ENCODE data around the gene MROH2A.

The MROH2A gene

GRCh38 chr2:233816334-233816733 is 38.2 kb downstream of the MROH2A start:
- Histone ChIP-seq H3K9me3 (ENCODE audit: control insufficient read depth, insufficient read depth, low read depth, low read length) (no peaks in the 10 kb centered on the region), H3K4me3 (ENCODE audit: low read depth, low read length) (no peak overlapping the region), H3K4me1 (ENCODE audit: control insufficient read depth, insufficient read depth, low read length) (peaks cover 5% of the 10 kb centered on the region; the same call in 1 of the 2 replicates), H3K36me3 (ENCODE audit: control insufficient read depth in 2 of 2, insufficient read depth in 1 of 2, low read length in 2 of 2) (no peaks in the 10 kb centered on the region), H3K27ac (ENCODE audit: extremely low read depth, low read depth, low read length) (no peak overlapping the region)
- ChIA-PET CTCF (no interaction called here), POLR2A (no interaction called here)
- TF ChIP-seq GLIS2 (tag by site-specific recombination; IDR thresholded peaks at IDR 0.05) (no peak), SETDB1 (IDR thresholded peaks at IDR 0.05; ENCODE audit: insufficient read length, low read length) (peak; percentile 17), ZNF239 (tag by site-specific recombination; IDR thresholded peaks at IDR 0.05) (no peak), ZFHX2 (tag by site-specific recombination; conservative IDR thresholded peaks at IDR 0.05) (peak; percentile 42; the same call in 1 of the 2 replicates), EGR2 (tag by site-specific recombination; IDR thresholded peaks at IDR 0.05; ENCODE audit: low read depth) (0 out of 2 replicates have a peak, but pooled peaks have one; percentile 7)

GRCh38 chr2:233816771-233817170 is 38.6 kb downstream of the MROH2A start:
- ChIA-PET CTCF (no interaction called here), POLR2A (no interaction called here)
- Histone ChIP-seq H3K27ac (ENCODE audit: extremely low read depth, low read depth, low read length) (no peak overlapping the region), H3K4me3 (ENCODE audit: low read depth, low read length) (no peak overlapping the region), H3K9me3 (ENCODE audit: control insufficient read depth, insufficient read depth, low read depth, low read length) (no peaks in the 10 kb centered on the region), H3K4me1 (ENCODE audit: control insufficient read depth, insufficient read depth, low read length) (peaks cover 5% of the 10 kb centered on the region; the same call in 1 of the 2 replicates), H3K36me3 (ENCODE audit: control insufficient read depth in 2 of 2, insufficient read depth in 1 of 2, low read length in 2 of 2) (no peaks in the 10 kb centered on the region)
- no peak for TF ChIP-seq ZBTB1 (tag by site-specific recombination; IDR thresholded peaks at IDR 0.05)
- no peak for TF ChIP-seq ZNF596 (tag by site-specific recombination; IDR thresholded peaks at IDR 0.05)
- TF ChIP-seq BCL11A (tag by site-specific recombination; IDR thresholded peaks at IDR 0.05; ENCODE audit: low read depth): no peak
- TF ChIP-seq ZNF560 (tag by site-specific recombination; IDR thresholded peaks at IDR 0.05; ENCODE audit: borderline replicate concordance): no peak
- TF ChIP-seq ZNF311 (tag by site-specific recombination; IDR thresholded peaks at IDR 0.05; ENCODE audit: borderline replicate concordance): no peak
- TF ChIP-seq TRIM28 (IDR thresholded peaks at IDR 0.05; ENCODE audit: borderline replicate concordance, low read length): no peak
- TF ChIP-seq PATZ1 (tag by site-specific recombination; IDR thresholded peaks at IDR 0.05): no peak
- TF ChIP-seq IKZF3 (tag by site-specific recombination; IDR thresholded peaks at IDR 0.05): no peak
- no peak for TF ChIP-seq WT1 (tag by site-specific recombination; IDR thresholded peaks at IDR 0.05)
- TF ChIP-seq ZSCAN23 (tag by site-specific recombination; IDR thresholded peaks at IDR 0.05): no peak

GRCh38 chr2:233817361-233817911 is 39.3 kb downstream of the MROH2A start:
- Histone ChIP-seq H3K36me3 (ENCODE audit: control insufficient read depth in 2 of 2, insufficient read depth in 1 of 2, low read length in 2 of 2) (no peaks in the 10 kb centered on the region), H3K27ac (ENCODE audit: extremely low read depth, low read depth, low read length) (no peak overlapping the region), H3K4me3 (ENCODE audit: low read depth, low read length) (no peak overlapping the region), H3K4me1 (ENCODE audit: control insufficient read depth, insufficient read depth, low read length) (peaks cover 5% of the 10 kb centered on the region; the same call in 1 of the 2 replicates), H3K9me3 (ENCODE audit: control insufficient read depth, insufficient read depth, low read depth, low read length) (no peaks in the 10 kb centered on the region)
- ChIA-PET POLR2A (no interaction called here), CTCF (interaction anchor here (1.1 kb wide), 1 partner anchor 764 kb away, joined by 3 read pairs; no protein-coding TSS in a partner anchor)
- TF ChIP-seq YY1 (tag by site-specific recombination; IDR thresholded peaks at IDR 0.05): no peak
- no peak for TF ChIP-seq ZNF510 (tag by site-specific recombination; IDR thresholded peaks at IDR 0.05; ENCODE audit: insufficient replicate concordance)
- TF ChIP-seq BCL6B (tag by site-specific recombination; IDR thresholded peaks at IDR 0.05): no peak
- no peak for TF ChIP-seq ZNF23 (tag by site-specific recombination; IDR thresholded peaks at IDR 0.05; ENCODE audit: borderline replicate concordance)
- TF ChIP-seq ZNF792 (tag by site-specific recombination; IDR thresholded peaks at IDR 0.05): no peak
- no peak for TF ChIP-seq KLF16 (tag by site-specific recombination; IDR thresholded peaks at IDR 0.05)
- TF ChIP-seq ZNF624 (tag by site-specific recombination; IDR thresholded peaks at IDR 0.05): no peak
- TF ChIP-seq ZNF214 (tag by site-specific recombination; IDR thresholded peaks at IDR 0.05; ENCODE audit: borderline replicate concordance): no peak
- no peak for TF ChIP-seq ZNF211 (tag by site-specific recombination; IDR thresholded peaks at IDR 0.05; ENCODE audit: low read depth)
- no peak for TF ChIP-seq ZNF366 (tag by site-specific recombination; conservative IDR thresholded peaks at IDR 0.05)
- no peak for TF ChIP-seq HOXD13 (CRISPR knock-in tag; IDR thresholded peaks at IDR 0.05; ENCODE audit: borderline replicate concordance)

All from HEK293 (cell line).